ENCODE results near the gene OR5C1.
A peak's percentile ranks its signal among the peaks of the same experiment; 100 is the strongest.
"Not testable (repeated sequence)": the region's sequence is repeated elsewhere in the genome, so short reads cannot be mapped to it uniquely, and the experiment has no call there.

OR5C1 gene

GRCh38 chr9:122820490-122820845, 31.7 kb downstream of the OR5C1 start:
- Histone ChIP-seq H3K36me3 (ENCODE audit: insufficient read depth, low read length) (peaks cover 13% of the 10 kb centered on the region), H3K4me1 (ENCODE audit: insufficient read depth, low read length) (no peaks in the 10 kb centered on the region), H3K9me3 (ENCODE audit: control insufficient read depth, insufficient read depth, low read length) (no peaks in the 10 kb centered on the region), H3K9ac (ENCODE audit: low read depth, low read length) (no peak overlapping the region)

GRCh38 chr9:122821278-122821943, 32.7 kb downstream of the OR5C1 start:
- peaks cover 13% of the 10 kb centered on the region for H3K36me3 ChIP-seq (ENCODE audit: insufficient read depth, low read length)
- H3K4me1 ChIP-seq (ENCODE audit: insufficient read depth, low read length), result no peaks in the 10 kb centered on the region
- H3K9me3 ChIP-seq (ENCODE audit: control insufficient read depth, insufficient read depth, low read length), result no peaks in the 10 kb centered on the region
- no peak overlapping the region for H3K9ac ChIP-seq (ENCODE audit: low read depth, low read length)

- Histone ChIP-seq H3K36me3 (ENCODE audit: insufficient read depth, low read length) (peaks cover 13% of the 10 kb centered on the region), H3K9me3 (ENCODE audit: control insufficient read depth, insufficient read depth, low read length) (no peaks in the 10 kb centered on the region), H3K4me1 (ENCODE audit: insufficient read depth, low read length) (peaks cover 6% of the 10 kb centered on the region; the same call in 1 of the 2 replicates), H3K9ac (ENCODE audit: low read depth, low read length) (no peak overlapping the region)
These were observed 33.3 kb downstream of the OR5C1 start for GRCh38 chr9:122822056-122822455.

- Histone ChIP-seq H3K9me3 (ENCODE audit: control insufficient read depth, insufficient read depth, low read length) (no peaks in the 10 kb centered on the region), H3K36me3 (ENCODE audit: insufficient read depth, low read length) (peaks cover 13% of the 10 kb centered on the region), H3K4me1 (ENCODE audit: insufficient read depth, low read length) (peaks cover 8% of the 10 kb centered on the region; the same call in 1 of the 2 replicates), H3K9ac (ENCODE audit: low read depth, low read length) (no peak overlapping the region)
These were observed 34.2 kb downstream of the OR5C1 start for GRCh38 chr9:122822938-122823337.

- Histone ChIP-seq H3K9ac (ENCODE audit: low read depth, low read length) (peak overlapping the region; percentile 91), H3K36me3 (ENCODE audit: insufficient read depth, low read length) (peaks cover 7% of the 10 kb centered on the region), H3K9me3 (ENCODE audit: control insufficient read depth, insufficient read depth, low read length) (no peaks in the 10 kb centered on the region), H3K4me1 (ENCODE audit: insufficient read depth, low read length) (peaks cover 8% of the 10 kb centered on the region; the same call in 1 of the 2 replicates)
These were observed 39.0 kb downstream of the OR5C1 start for GRCh38 chr9:122827761-122828093.

- H3K9ac ChIP-seq (ENCODE audit: low read depth, low read length), result peak overlapping the region; percentile 91; the same call in 1 of the 2 replicates
- not testable (repeated sequence) for H3K36me3 ChIP-seq (ENCODE audit: insufficient read depth, low read length); H3K4me1 ChIP-seq (ENCODE audit: insufficient read depth, low read length)
These were observed 40.2 kb downstream of the OR5C1 start for GRCh38 chr9:122828965-122829284.

GRCh38 chr9:122832194-122832593, 43.5 kb downstream of the OR5C1 start:
- Histone ChIP-seq H3K4me1 (ENCODE audit: insufficient read depth, low read length) (peaks cover 11% of the 10 kb centered on the region), H3K9me3 (ENCODE audit: control insufficient read depth, insufficient read depth, low read length) (no peaks in the 10 kb centered on the region), H3K9ac (ENCODE audit: low read depth, low read length) (no peak overlapping the region), H3K36me3 (ENCODE audit: insufficient read depth, low read length) (no peaks in the 10 kb centered on the region)

More at GRCh38 chr9:122828965-122829284, 40.2 kb downstream of the OR5C1 start:
- H3K9me3 ChIP-seq (ENCODE audit: control insufficient read depth, insufficient read depth, low read length), result not testable (repeated sequence)

GRCh38 chr9:122835313-122835731, 46.6 kb downstream of the OR5C1 start:
- H3K4me1 ChIP-seq (ENCODE audit: insufficient read depth, low read length), result peaks cover 10% of the 10 kb centered on the region; the same call in 1 of the 2 replicates
- no peaks in the 10 kb centered on the region for H3K36me3 ChIP-seq (ENCODE audit: insufficient read depth, low read length)
- H3K9ac ChIP-seq (ENCODE audit: low read depth, low read length), result no peak overlapping the region
- no peaks in the 10 kb centered on the region for H3K9me3 ChIP-seq (ENCODE audit: control insufficient read depth, insufficient read depth, low read length)

GRCh38 chr9:122837266-122837850, 48.6 kb downstream of the OR5C1 start:
- no peak overlapping the region for H3K9ac ChIP-seq (ENCODE audit: low read depth, low read length)
- H3K9me3 ChIP-seq (ENCODE audit: control insufficient read depth, insufficient read depth, low read length), result no peaks in the 10 kb centered on the region
- no peaks in the 10 kb centered on the region for H3K36me3 ChIP-seq (ENCODE audit: insufficient read depth, low read length)
- peaks cover 10% of the 10 kb centered on the region; the same call in 1 of the 2 replicates for H3K4me1 ChIP-seq (ENCODE audit: insufficient read depth, low read length)

GRCh38 chr9:122838441-122838840, 49.7 kb downstream of the OR5C1 start:
- H3K4me1 ChIP-seq (ENCODE audit: insufficient read depth, low read length), result peaks cover 10% of the 10 kb centered on the region; the same call in 1 of the 2 replicates
- not testable (repeated sequence) for H3K9me3 ChIP-seq (ENCODE audit: control insufficient read depth, insufficient read depth, low read length); H3K9ac ChIP-seq (ENCODE audit: low read depth, low read length); H3K36me3 ChIP-seq (ENCODE audit: insufficient read depth, low read length)
